Measurements from ENCODE around the gene IFNL1.
"Not testable (repeated sequence)": the region's sequence is repeated elsewhere in the genome, so short reads cannot be mapped to it uniquely, and the experiment has no call there.

The IFNL1 gene

GRCh38 chr19:39270036-39270871 lies 26.0 kb upstream of the IFNL1 start:
- no peak for DNase-seq (ENCODE audit: low spot score)

- DNase-seq (ENCODE audit: low spot score): not testable (repeated sequence)
Observed at GRCh38 chr19:39273859-39274258, 22.3 kb upstream of the IFNL1 start.

GRCh38 chr19:39275578-39275977 lies 20.6 kb upstream of the IFNL1 start:
- no peak for DNase-seq (ENCODE audit: low spot score)

GRCh38 chr19:39276740-39277139 lies 19.5 kb upstream of the IFNL1 start:
- DNase-seq (ENCODE audit: low spot score): no peak

- DNase-seq (ENCODE audit: low spot score): peak; percentile 92
Observed at GRCh38 chr19:39277598-39277997, 18.6 kb upstream of the IFNL1 start.

- DNase-seq (ENCODE audit: low spot score): no peak
Observed at GRCh38 chr19:39282021-39282420, 14.2 kb upstream of the IFNL1 start.

- DNase-seq (ENCODE audit: low spot score): no peak
Observed at GRCh38 chr19:39284032-39284431, 12.2 kb upstream of the IFNL1 start.

GRCh38 chr19:39293394-39293793 lies 2.8 kb upstream of the IFNL1 start:
- DNase-seq (ENCODE audit: low spot score): no peak

GRCh38 chr19:39296906-39297305 lies 699 bp downstream of the IFNL1 start:
- no peak for DNase-seq (ENCODE audit: low spot score)

GRCh38 chr19:39297931-39298634 lies 1.9 kb downstream of the IFNL1 start:
- DNase-seq (ENCODE audit: low spot score): no peak

- DNase-seq (ENCODE audit: low spot score): no peak
Observed at GRCh38 chr19:39299404-39299803, 3.2 kb downstream of the IFNL1 start.

- DNase-seq (ENCODE audit: low spot score): no peak
Observed at GRCh38 chr19:39299832-39300231, 3.6 kb downstream of the IFNL1 start.

- DNase-seq (ENCODE audit: low spot score): no peak
Observed at GRCh38 chr19:39301021-39301420, 4.8 kb downstream of the IFNL1 start.

GRCh38 chr19:39301562-39301961 lies 5.4 kb downstream of the IFNL1 start:
- DNase-seq (ENCODE audit: low spot score): no peak

- DNase-seq (ENCODE audit: low spot score): peak; percentile 97
Observed at GRCh38 chr19:39303373-39304184, 7.4 kb downstream of the IFNL1 start.

GRCh38 chr19:39304185-39304513 lies 7.9 kb downstream of the IFNL1 start:
- DNase-seq (ENCODE audit: low spot score): no peak

GRCh38 chr19:39304701-39305571 lies 8.7 kb downstream of the IFNL1 start:
- DNase-seq (ENCODE audit: low spot score): no peak

- DNase-seq (ENCODE audit: low spot score): no peak
Observed at GRCh38 chr19:39306075-39306474, 9.9 kb downstream of the IFNL1 start.

GRCh38 chr19:39307046-39307821 lies 11.0 kb downstream of the IFNL1 start:
- DNase-seq (ENCODE audit: low spot score): peak; percentile 91

- no peak for DNase-seq (ENCODE audit: low spot score)
Observed at GRCh38 chr19:39307822-39308530, 11.8 kb downstream of the IFNL1 start.

All from HuH-7 (cell line).